GM23338 (cell line): ENCODE data around the gene DIAPH3. TPM values are rescaled to one million over a fixed set of nuclear protein-coding genes. Genes with fewer than 3 reads are reported as not detected.

Source experiments
- ATAC-seq: fragments of 200-7000 bp; cut with Tn5 transposase; 3 replicates; pipeline ENCODE4 v1.9.1; 2020
- DNase-seq: peaks from one replicate; pipeline ENCODE4 v3.0.0-alpha.2; 2015; ENCODE audit warnings: low spot score
- H2AFZ ChIP-seq: fragments of 200-600 bp; sonication (generic); 2 replicates; pipeline ENCODE4 v1.8.0; 2016; ENCODE audit warnings: antibody characterized with exemption, mild to moderate bottlenecking, moderate library complexity
- H3F3A ChIP-seq: fragments of 200-600 bp; sonication (generic); replicated peaks from 2 replicates; pipeline ENCODE4 v1.8.0; 2017; ENCODE audit warnings: antibody characterized with exemption, mixed run types, low read depth
- H3K27ac ChIP-seq: fragments of 200-600 bp; sonication (generic); 2 replicates; pipeline ENCODE4 v1.6.1; 2016; ENCODE audit warnings: low read depth
- H3K27me3 ChIP-seq: fragments of 200-600 bp; sonication (generic); 2 replicates; pipeline ENCODE4 v1.8.0; 2016; ENCODE audit warnings: mild to moderate bottlenecking, mixed run types, moderate library complexity; ENCODE audit not compliant: insufficient read depth
- H3K36me3 ChIP-seq: fragments of 200-600 bp; sonication (generic); 2 replicates; pipeline ENCODE4 v1.8.0; 2016; ENCODE audit warnings: mild to moderate bottlenecking; ENCODE audit not compliant: insufficient read depth
- H3K4me1 ChIP-seq: fragments of 200-600 bp; sonication (generic); 2 replicates; pipeline ENCODE4 v1.8.0; 2016; ENCODE audit warnings: mild to moderate bottlenecking, moderate library complexity; ENCODE audit not compliant: insufficient read depth
- H3K4me2 ChIP-seq: fragments of 200-600 bp; sonication (generic); 2 replicates; pipeline ENCODE4 v1.7.1; 2017; ENCODE audit warnings: mixed run types
- H3K4me3 ChIP-seq: fragments of 200-600 bp; sonication (generic); 2 replicates; pipeline ENCODE4 v1.6.1; 2016; ENCODE audit warnings: mixed run types
- H3K79me2 ChIP-seq: fragments of 200-600 bp; sonication (generic); replicated peaks from 2 replicates; pipeline ENCODE4 v1.8.0; 2017; ENCODE audit warnings: mild to moderate bottlenecking; ENCODE audit not compliant: insufficient read depth
- H3K9me2 ChIP-seq: fragments of 200-600 bp; sonication (generic); 2 replicates; pipeline ENCODE4 v1.8.0; 2017; ENCODE audit not compliant: insufficient read depth
- H4K20me1 ChIP-seq: fragments of 200-600 bp; sonication (generic); replicated peaks from 2 replicates; pipeline ENCODE4 v1.8.0; 2017; ENCODE audit warnings: mild to moderate bottlenecking; ENCODE audit not compliant: insufficient read depth
- H3K27ac Mint-ChIP-seq: 2 replicates; pipeline ENCODE4 v1.8.0; 2020; ENCODE audit warnings: inconsistent platforms, mild to moderate bottlenecking, moderate library complexity, mixed read lengths
- H3K27me3 Mint-ChIP-seq: 3 replicates; pipeline ENCODE4 v1.8.0; 2022; ENCODE audit warnings: low read depth, mild to moderate bottlenecking, moderate library complexity, mixed read lengths, inconsistent platforms; ENCODE audit not compliant: insufficient read depth, poor library complexity
- H3K36me3 Mint-ChIP-seq: 3 replicates; pipeline ENCODE4 v1.8.0; 2021; ENCODE audit warnings: low read depth, mild to moderate bottlenecking, inconsistent platforms, moderate library complexity, mixed read lengths
- H3K4me1 Mint-ChIP-seq: 3 replicates; pipeline ENCODE4 v1.8.0; 2020; ENCODE audit warnings: mild to moderate bottlenecking, inconsistent platforms, mixed read lengths
- H3K4me3 Mint-ChIP-seq: 3 replicates; pipeline ENCODE4 v1.8.0; 2021; ENCODE audit warnings: moderate library complexity, mild to moderate bottlenecking, inconsistent platforms, mixed read lengths
- H3K9me3 Mint-ChIP-seq: 3 replicates; pipeline ENCODE4 v1.8.0; 2020; ENCODE audit warnings: moderate library complexity, mild to moderate bottlenecking, inconsistent platforms, mixed read lengths
- CREB1 ChIP-seq: fragments of 250-450 bp; sonication (Bioruptor Pico); IDR thresholded peaks from 2 replicates; pipeline ENCODE4 v1.5.0; 2020; ENCODE audit warnings: low read depth, mild to moderate bottlenecking, moderate library complexity
- ETS1 ChIP-seq: IDR thresholded peaks from 2 replicates; pipeline ENCODE4 v1.6.1; 2016; ENCODE audit warnings: antibody characterized with exemption
- EZH2 ChIP-seq: fragments of 200-600 bp; sonication (generic); IDR thresholded peaks from one replicate; pipeline ENCODE4 v1.8.0; 2017; ENCODE audit warnings: antibody characterized with exemption, mild to moderate bottlenecking, low read depth; ENCODE audit not compliant: unreplicated experiment
- EZH2phosphoT487 ChIP-seq: fragments of 200-600 bp; sonication (generic); IDR thresholded peaks from one replicate; pipeline ENCODE4 v1.8.1; 2018; ENCODE audit warnings: antibody characterized with exemption; ENCODE audit not compliant: unreplicated experiment
- JUNB ChIP-seq: IDR thresholded peaks from one replicate; pipeline ENCODE4 v1.6.1; 2016; ENCODE audit warnings: antibody characterized with exemption; ENCODE audit not compliant: unreplicated experiment
- NANOG ChIP-seq: IDR thresholded peaks from 2 replicates; pipeline ENCODE4 v1.6.1; 2016; ENCODE audit warnings: antibody characterized with exemption, borderline replicate concordance
- POLR2AphosphoS5 ChIP-seq: IDR thresholded peaks from 2 replicates; pipeline ENCODE4 v1.6.1; 2016; ENCODE audit warnings: antibody characterized with exemption, low read depth
- REST ChIP-seq: IDR thresholded peaks from one replicate; pipeline ENCODE4 v1.6.1; 2018; ENCODE audit warnings: antibody characterized with exemption; ENCODE audit not compliant: unreplicated experiment
- STAT1 ChIP-seq: IDR thresholded peaks from one replicate; pipeline ENCODE4 v1.6.1; 2016; ENCODE audit warnings: antibody characterized with exemption; ENCODE audit not compliant: unreplicated experiment
- ZNF114 ChIP-seq: fragments of 250-450 bp; sonication (Bioruptor Pico); IDR thresholded peaks from 2 replicates; pipeline ENCODE4 v1.5.0; 2020; ENCODE audit warnings: mild to moderate bottlenecking, moderate library complexity
- ZNF331 ChIP-seq: fragments of 250-450 bp; sonication (Bioruptor Pico); IDR thresholded peaks from 2 replicates; pipeline ENCODE4 v1.5.0; 2020; ENCODE audit warnings: low read depth, mild to moderate bottlenecking, moderate library complexity
- polyA plus RNA-seq: library from polyadenylated mRNA; unstranded; fragments of >200 nt; fragmentation: Nextera tagmentation; extraction: Ambion mirVana; gene quantifications from 2 replicates; pipeline ENCODE4 v1.2.1, GENCODE V29; 2016
- total RNA-seq: library from RNA; depleted of rRNA; stranded (reverse); fragments of >200 nt; shearing (Covaris generic); gene quantifications from 2 replicates; pipeline ENCODE4 v1.2.3, GENCODE V29; 2014
- TF ChIP-seq, protein P1 (sequence below), 2 experiments: fragments of 200-600 bp in 1 of 2; sonication (generic) in 1 of 2; conservative IDR thresholded peaks; 2 replicates each; pipeline versions ENCODE4 v1.5.1 to v1.6.1; 2016 to 2017; ENCODE audit warnings: antibody characterized with exemption in 2 of 2, low read depth in 2 of 2, mild to moderate bottlenecking in 2 of 2, moderate library complexity in 1 of 2
- TF ChIP-seq, protein P2 (sequence below): fragments of 250-450 bp; sonication (Bioruptor Pico); IDR thresholded peaks from 2 replicates; pipeline ENCODE4 v1.5.0; 2020; ENCODE audit warnings: mild to moderate bottlenecking, moderate library complexity

The DIAPH3 gene
- total and polyA plus RNA-seq, 2 experiments from 2014 or later, result 23.4 to 30.2 TPM

DNA sequence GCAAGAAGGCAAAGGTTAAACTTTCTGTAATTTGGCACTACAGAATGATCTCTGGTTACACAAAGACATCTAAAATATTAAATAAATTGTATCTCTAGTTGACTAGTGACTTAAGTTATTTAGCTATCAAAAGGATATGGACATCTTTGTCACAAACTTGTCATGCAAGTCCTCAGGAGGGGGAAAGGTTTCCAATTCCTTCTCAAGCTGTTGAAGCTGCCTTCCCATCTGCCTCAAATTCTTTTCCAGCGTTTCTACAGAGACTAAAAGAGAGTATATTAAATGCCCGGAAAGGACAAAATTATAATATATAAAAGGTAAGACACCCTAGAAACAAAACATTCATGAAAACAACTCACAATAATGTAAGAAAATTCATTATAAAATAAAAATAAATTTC is 324.5 kb downstream of the DIAPH3 start:
- no peaks in the 10 kb centered on the region for H3K9me2 ChIP-seq
- H3K27me3 Mint-ChIP-seq, result no peaks in the 10 kb centered on the region
- DNase-seq (no peak), ATAC-seq (no peak)
- H3K79me2 ChIP-seq, result no peaks in the 10 kb centered on the region
- H3F3A ChIP-seq, result no peaks in the 10 kb centered on the region
- H3K4me1 ChIP-seq, result peaks cover 19% of the 10 kb centered on the region; the same call in 1 of the 2 replicates
- no peak overlapping the region for H3K4me2 ChIP-seq
- no peak overlapping the region for H3K4me3 Mint-ChIP-seq
- no peaks in the 10 kb centered on the region for H3K9me3 Mint-ChIP-seq
- H3K27ac Mint-ChIP-seq, result no peak overlapping the region
- no peak overlapping the region for H2AFZ ChIP-seq
- TF ChIP-seq POLR2AphosphoS5 (no peak), JUNB (no peak), ETS1 (no peak), NANOG (no peak), ZNF114 (no peak), ZNF331 (CRISPR knock-in tag) (no peak), STAT1 (no peak), EZH2 (no peak), CREB1 (no peak), EZH2phosphoT487 (no peak), REST (no peak)
- TF ChIP-seq, protein P1, sequence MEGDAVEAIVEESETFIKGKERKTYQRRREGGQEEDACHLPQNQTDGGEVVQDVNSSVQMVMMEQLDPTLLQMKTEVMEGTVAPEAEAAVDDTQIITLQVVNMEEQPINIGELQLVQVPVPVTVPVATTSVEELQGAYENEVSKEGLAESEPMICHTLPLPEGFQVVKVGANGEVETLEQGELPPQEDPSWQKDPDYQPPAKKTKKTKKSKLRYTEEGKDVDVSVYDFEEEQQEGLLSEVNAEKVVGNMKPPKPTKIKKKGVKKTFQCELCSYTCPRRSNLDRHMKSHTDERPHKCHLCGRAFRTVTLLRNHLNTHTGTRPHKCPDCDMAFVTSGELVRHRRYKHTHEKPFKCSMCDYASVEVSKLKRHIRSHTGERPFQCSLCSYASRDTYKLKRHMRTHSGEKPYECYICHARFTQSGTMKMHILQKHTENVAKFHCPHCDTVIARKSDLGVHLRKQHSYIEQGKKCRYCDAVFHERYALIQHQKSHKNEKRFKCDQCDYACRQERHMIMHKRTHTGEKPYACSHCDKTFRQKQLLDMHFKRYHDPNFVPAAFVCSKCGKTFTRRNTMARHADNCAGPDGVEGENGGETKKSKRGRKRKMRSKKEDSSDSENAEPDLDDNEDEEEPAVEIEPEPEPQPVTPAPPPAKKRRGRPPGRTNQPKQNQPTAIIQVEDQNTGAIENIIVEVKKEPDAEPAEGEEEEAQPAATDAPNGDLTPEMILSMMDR (conservative IDR thresholded peaks at IDR 0.05; ENCODE audit: low read depth in 2 of 2), result no peak
- TF ChIP-seq, protein P2, sequence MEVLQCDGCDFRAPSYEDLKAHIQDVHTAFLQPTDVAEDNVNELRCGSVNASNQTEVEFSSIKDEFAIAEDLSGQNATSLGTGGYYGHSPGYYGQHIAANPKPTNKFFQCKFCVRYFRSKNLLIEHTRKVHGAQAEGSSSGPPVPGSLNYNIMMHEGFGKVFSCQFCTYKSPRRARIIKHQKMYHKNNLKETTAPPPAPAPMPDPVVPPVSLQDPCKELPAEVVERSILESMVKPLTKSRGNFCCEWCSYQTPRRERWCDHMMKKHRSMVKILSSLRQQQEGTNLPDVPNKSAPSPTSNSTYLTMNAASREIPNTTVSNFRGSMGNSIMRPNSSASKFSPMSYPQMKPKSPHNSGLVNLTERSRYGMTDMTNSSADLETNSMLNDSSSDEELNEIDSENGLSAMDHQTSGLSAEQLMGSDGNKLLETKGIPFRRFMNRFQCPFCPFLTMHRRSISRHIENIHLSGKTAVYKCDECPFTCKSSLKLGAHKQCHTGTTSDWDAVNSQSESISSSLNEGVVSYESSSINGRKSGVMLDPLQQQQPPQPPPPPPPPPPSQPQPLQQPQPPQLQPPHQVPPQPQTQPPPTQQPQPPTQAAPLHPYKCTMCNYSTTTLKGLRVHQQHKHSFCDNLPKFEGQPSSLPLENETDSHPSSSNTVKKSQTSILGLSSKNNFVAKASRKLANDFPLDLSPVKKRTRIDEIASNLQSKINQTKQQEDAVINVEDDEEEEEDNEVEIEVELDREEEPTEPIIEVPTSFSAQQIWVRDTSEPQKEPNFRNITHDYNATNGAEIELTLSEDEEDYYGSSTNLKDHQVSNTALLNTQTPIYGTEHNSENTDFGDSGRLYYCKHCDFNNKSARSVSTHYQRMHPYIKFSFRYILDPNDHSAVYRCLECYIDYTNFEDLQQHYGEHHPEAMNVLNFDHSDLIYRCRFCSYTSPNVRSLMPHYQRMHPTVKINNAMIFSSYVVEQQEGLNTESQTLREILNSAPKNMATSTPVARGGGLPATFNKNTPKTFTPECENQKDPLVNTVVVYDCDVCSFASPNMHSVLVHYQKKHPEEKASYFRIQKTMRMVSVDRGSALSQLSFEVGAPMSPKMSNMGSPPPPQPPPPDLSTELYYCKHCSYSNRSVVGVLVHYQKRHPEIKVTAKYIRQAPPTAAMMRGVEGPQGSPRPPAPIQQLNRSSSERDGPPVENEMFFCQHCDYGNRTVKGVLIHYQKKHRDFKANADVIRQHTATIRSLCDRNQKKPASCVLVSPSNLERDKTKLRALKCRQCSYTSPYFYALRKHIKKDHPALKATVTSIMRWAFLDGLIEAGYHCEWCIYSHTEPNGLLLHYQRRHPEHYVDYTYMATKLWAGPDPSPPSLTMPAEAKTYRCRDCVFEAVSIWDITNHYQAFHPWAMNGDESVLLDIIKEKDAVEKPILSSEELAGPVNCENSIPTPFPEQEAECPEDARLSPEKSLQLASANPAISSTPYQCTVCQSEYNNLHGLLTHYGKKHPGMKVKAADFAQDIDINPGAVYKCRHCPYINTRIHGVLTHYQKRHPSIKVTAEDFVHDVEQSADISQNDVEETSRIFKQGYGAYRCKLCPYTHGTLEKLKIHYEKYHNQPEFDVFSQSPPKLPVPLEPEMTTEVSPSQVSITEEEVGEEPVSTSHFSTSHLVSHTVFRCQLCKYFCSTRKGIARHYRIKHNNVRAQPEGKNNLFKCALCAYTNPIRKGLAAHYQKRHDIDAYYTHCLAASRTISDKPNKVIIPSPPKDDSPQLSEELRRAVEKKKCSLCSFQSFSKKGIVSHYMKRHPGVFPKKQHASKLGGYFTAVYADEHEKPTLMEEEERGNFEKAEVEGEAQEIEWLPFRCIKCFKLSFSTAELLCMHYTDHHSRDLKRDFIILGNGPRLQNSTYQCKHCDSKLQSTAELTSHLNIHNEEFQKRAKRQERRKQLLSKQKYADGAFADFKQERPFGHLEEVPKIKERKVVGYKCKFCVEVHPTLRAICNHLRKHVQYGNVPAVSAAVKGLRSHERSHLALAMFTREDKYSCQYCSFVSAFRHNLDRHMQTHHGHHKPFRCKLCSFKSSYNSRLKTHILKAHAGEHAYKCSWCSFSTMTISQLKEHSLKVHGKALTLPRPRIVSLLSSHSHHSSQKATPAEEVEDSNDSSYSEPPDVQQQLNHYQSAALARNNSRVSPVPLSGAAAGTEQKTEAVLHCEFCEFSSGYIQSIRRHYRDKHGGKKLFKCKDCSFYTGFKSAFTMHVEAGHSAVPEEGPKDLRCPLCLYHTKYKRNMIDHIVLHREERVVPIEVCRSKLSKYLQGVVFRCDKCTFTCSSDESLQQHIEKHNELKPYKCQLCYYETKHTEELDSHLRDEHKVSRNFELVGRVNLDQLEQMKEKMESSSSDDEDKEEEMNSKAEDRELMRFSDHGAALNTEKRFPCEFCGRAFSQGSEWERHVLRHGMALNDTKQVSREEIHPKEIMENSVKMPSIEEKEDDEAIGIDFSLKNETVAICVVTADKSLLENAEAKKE, result no peak
- no peaks in the 10 kb centered on the region for H3K27me3 ChIP-seq
- no peak overlapping the region for H3K27ac ChIP-seq
- no peaks in the 10 kb centered on the region for H3K36me3 Mint-ChIP-seq
- no peaks in the 10 kb centered on the region for H4K20me1 ChIP-seq
- H3K36me3 ChIP-seq, result no peaks in the 10 kb centered on the region
- no peak overlapping the region for H3K4me3 ChIP-seq
- peaks cover 31% of the 10 kb centered on the region for H3K4me1 Mint-ChIP-seq
